Measurements from ENCODE around the gene PAK1.
A peak's percentile ranks its signal among the peaks of the same experiment; 100 is the strongest.

The PAK1 gene

DNA sequence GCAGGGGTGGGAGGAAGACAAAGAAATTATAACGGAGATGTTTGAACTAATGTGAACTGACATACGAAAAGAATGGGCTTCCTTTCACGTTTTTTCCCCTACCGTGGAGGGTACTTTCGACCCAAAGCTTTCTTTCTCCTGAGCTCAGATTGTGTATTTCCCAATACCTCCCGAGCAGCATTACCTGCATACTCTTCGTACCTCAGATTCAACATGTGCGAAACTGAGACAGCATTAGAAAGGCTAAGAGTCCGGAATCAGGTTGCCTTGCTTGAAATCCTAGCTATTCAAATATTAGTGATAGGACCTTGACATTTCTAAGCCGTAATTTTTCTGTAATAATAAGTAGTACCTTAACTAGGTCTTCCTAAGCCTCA lies 778 bp upstream of the PAK1 start:
- DNase-seq (ENCODE audit: low read depth, low spot score) = no peak

DNA sequence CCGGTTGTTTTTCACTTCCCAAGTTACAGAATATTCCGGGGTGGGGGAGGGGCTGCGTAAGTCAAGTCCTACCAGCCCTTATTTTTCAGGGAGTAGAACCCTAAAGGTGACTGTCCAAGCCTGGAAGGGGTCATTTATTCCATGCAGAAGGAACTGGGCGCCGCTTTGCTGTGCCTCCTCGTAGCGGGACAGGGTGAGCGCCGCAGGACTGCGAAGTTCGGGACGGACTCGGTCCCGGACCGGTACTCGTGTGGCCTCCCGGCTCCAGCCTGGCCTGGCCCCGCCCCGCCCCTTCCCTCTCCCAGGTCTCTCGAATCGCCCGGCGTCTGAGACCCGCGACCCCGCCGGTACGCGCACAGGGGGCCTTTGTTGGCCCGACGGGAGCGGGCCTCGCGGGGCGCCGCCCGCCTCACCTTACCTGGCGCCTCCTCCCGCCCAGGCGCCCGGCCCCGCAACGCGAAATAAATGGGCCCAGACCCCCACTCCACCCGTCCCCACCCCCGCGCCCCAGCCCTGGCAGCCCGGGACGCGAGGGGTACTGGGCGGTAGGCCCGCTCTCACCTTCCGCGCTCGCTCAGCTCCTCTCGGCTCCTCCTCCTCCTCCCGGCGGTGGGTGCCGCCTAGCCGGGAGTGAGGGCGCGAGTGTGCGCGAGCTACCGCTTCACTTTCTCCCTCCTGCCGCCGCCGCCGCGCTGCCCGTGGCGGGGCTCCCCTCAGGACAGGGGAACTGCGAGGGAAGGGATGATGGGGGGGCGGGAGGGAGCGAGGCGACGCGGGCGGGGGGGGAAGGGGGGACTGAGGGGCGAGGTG lies 698 bp downstream of the PAK1 start:
- peak; percentile 21 for DNase-seq (ENCODE audit: low read depth, low spot score)

GRCh38 chr11:77471558-77472193 lies 2.2 kb downstream of the PAK1 start:
- no peak for DNase-seq (ENCODE audit: low read depth, low spot score)

- DNase-seq (ENCODE audit: low read depth, low spot score) = no peak
Measured at GRCh38 chr11:77470971-77471370, 2.9 kb downstream of the PAK1 start.

GRCh38 chr11:77470504-77470903 lies 3.4 kb downstream of the PAK1 start:
- DNase-seq (ENCODE audit: low read depth, low spot score) = no peak

DNA sequence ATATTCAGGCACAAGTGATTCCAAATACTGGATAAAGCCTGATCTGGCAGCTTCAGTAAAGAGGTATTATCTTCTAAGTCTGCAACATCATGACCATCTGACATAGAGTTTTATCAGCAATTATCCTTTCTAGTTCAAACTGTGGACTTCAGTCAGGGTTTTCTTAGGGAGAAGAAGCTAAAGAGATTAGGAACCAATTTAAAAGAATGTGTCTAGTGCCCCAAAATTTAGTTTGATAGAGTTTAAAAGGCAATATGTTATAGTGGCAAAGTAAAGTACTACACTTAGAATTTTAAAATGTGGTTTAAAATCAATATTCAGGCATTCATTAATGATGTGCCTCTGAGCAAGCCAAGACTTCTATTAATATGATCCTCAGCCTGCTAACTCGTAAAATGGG lies 5.4 kb downstream of the PAK1 start:
- DNase-seq (ENCODE audit: low read depth, low spot score) = no peak

GRCh38 chr11:77467993-77468392 lies 5.9 kb downstream of the PAK1 start:
- no peak for DNase-seq (ENCODE audit: low read depth, low spot score)

DNA sequence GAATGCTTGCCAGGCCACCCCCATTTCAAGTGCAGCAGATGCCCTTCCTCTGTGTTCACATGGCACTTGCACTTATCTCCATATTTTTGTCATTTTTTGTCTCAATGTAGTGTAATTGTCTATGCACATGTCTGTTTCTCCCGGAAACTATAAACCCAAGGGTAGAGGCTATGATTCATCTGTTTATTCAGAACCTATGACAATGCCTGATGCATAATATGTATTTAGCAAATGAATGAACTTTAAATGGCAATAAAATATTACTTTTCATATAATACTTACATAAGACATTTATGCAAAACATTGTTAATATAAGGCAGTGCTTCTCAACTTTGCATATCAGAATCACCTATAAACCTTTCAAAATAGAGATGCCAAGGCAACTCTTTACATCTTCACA lies 6.7 kb downstream of the PAK1 start:
- DNase-seq (ENCODE audit: low read depth, low spot score) = no peak

DNA sequence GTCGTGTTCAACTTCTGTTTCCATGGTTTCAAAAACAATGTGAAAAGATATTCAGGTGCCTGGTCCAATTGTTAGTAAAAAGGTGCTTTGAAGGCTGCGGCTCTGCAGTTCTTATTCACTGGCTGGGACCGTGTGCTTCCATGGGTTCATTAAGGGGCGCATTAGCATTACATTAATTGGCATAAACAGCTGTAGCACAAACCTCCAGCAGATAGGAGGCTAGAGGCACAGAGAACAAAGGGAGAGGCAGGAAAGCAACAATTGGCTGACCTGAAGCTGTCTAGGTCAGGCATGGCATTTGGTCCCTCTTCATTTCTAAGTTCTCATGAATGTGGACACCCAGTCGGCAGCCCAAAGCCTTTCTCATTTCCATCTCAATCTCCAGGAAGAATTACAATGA lies 16.6 kb downstream of the PAK1 start:
- no peak for DNase-seq (ENCODE audit: low read depth, low spot score)

DNA sequence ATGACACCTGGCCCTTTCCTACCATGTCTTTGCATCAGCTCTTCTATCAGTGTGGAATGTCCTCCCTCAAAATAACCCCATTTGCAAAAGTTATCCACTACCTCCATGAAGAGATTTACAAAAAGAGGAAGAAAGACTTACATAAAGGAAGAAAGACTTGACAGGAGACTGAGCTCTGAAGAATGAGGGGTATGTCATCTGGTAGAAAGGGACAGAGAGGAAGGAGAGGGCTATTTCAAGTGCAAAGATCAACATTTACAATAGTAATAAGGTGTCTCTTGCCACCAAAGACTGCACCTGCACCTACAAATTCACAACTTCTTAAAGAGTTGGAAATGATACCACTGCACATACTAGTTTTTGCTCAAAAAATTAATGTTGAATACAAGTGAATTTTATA lies 18.2 kb downstream of the PAK1 start:
- DNase-seq (ENCODE audit: low read depth, low spot score) = no peak

DNA sequence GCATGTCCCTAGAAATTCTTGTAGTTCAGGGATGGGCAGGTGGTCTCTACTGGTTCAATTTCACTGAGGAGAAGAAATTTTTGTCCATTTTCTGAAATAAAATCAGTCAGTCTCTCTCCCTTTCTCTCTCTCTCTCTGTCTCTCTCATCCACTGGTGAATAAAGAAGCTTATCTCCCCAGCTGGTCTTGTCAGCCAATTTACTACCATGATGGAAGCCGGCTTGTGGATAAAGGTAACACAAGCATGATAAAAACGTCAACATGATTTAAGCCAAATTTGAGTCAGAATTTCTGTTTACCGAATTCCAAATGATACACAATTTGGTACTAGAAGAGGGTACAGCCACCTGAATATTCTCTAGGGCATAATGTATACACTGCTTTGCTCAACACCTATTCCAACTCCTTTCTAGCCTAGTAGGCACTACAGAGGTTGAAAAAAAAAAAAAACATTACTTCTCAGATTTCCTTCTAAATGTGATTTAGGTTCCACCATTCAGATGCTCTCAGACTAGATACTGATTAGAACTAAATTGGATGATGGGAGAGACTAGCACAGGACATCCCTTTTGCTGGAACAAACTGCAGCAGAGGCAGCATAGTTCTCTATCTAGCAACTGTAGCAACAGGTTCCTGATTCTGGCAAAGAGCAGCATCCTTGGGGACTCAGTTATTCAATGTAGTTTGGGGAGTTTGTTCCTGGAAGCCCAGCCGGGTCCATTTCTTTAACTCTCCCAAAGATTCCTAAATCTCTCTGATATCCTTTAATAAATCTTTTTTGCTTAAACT lies 18.8 kb downstream of the PAK1 start:
- DNase-seq (ENCODE audit: low read depth, low spot score) = no peak

DNA sequence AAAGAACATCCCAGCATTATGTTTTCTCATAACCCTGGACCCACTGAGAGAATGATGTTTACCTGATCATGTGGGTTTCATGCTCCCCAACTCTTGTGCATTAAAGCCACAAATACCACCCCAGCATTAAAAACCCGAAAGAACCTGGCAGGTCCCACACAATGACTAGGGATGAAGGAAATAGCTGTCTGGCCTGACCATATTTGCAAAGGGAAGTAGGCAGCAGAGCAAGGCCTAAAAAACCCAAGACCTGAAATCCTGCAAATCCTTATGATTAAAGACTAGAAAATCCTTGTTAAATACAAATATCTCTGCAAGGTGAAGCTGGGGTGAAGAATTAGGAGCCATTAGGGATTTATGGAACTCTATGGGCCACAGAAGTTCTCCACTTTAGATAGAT lies 23.7 kb downstream of the PAK1 start:
- no peak for DNase-seq (ENCODE audit: low read depth, low spot score)

GRCh38 chr11:77449784-77450183 lies 24.1 kb downstream of the PAK1 start:
- DNase-seq (ENCODE audit: low read depth, low spot score) = no peak

GRCh38 chr11:77449060-77449521 lies 24.8 kb downstream of the PAK1 start:
- no peak for DNase-seq (ENCODE audit: low read depth, low spot score)

- no peak for DNase-seq (ENCODE audit: low read depth, low spot score)
Measured at GRCh38 chr11:77448269-77448668, 25.6 kb downstream of the PAK1 start.

- DNase-seq (ENCODE audit: low read depth, low spot score) = no peak
Measured at GRCh38 chr11:77446911-77447629, 26.8 kb downstream of the PAK1 start.

DNA sequence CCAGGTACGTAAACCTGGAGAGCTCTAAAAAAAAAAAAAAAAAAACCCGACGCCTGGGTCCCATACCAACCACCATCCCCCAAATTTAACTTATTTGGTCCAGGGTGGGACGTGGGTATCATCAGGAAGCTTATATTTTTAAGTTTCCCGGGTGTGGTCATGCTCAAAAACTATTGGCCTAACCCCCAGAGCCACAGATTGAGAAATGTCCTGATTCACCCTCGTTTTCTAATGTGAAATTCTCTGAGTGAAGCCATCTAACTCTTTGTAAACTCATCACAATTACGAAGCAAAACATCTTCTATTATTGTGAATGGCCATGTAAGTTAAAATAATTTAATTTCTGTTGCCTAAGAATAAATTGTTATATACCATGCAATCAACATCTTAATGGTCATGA lies 29.6 kb downstream of the PAK1 start:
- DNase-seq (ENCODE audit: low read depth, low spot score) = no peak

DNA sequence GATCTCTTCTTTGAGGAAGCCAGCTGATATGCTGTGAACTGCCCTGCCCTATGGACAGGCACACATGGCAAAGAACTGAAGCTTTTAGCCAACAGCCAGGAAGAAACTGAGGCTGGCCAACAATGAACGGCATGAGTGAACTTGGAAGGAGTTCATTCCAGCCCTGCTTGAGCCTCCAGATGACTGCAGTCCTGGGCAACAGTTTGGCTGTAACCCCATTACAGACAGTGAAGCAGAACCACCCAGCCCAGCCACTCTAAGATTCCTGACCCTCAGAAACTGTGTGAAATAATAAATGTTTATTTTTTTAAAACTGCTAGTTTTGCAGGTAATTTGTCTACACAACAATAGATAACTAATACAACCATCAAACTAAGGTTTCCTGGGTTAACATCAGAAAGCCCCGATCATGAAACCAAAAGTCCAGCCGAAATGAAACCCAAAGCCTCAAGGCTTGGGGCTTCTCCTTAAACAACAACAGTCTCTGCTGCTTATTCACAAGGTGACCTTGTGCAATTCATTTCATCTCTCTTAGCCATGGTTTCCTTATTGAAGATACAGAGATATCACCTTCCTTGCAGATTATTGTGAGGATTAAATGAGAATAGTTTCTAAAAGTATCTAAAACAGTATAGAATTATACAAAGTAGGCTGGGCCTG lies 31.4 kb downstream of the PAK1 start:
- DNase-seq (ENCODE audit: low read depth, low spot score) = no peak

DNA sequence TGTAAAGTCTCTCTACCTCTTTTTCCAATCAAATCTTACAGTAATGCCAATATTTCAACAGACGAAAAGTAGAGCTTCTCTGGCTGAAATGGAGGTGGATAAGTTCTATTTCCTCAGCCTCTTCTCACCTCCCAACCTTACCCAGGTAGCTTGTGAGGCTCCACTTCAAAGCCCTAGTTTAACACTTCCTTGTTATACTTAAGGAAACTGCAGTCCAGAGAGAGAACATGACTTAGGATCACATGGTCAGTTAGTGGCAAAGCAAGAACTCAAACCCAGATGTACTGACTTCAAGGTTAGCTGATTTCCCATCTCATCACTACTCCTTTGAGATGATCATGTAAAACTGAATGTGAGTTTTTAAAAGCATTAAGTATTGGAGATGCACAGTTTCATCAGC lies 32.5 kb downstream of the PAK1 start:
- no peak for DNase-seq (ENCODE audit: low read depth, low spot score)

DNA sequence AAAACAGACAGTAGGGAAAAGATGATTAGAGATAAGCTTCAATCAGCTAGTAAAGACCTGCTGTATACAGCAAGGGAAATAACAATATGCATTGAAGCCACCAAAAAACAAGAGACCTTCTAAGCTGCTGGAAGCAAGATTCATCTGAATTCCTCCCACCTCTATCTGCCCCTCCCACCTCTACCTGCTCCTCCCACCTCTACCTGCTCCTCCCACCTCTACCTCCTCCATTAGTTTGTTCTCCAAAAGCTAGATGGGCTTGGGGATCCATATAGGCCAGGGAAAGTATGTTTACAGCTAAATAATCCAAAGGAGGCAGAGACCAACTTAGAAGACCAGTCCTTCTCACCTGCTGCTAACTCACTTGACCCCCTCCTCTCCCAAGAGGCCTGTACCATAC lies 33.2 kb downstream of the PAK1 start:
- no peak for DNase-seq (ENCODE audit: low read depth, low spot score)

- DNase-seq (ENCODE audit: low read depth, low spot score) = no peak
Measured at GRCh38 chr11:77438487-77438886, 35.4 kb downstream of the PAK1 start.
